Skeletal muscle tissue (tissue), 4 donors: ENCODE results near the gene CSNK1G1. TPM values are rescaled to one million over a fixed set of nuclear protein-coding genes. Genes with fewer than 3 reads are reported as not detected.

Experiments used
- H3K27ac ChIP-seq: one replicate; pipeline ENCODE4 v1.7.0; 2013; ENCODE audit warnings: mild to moderate bottlenecking, low read depth, low read length, inconsistent platforms
- H3K27me3 ChIP-seq, 3 donors: one replicate each; pipeline ENCODE4 v1.7.0; 2013; ENCODE audit warnings: low read length in 3 of 3; ENCODE audit not compliant: control insufficient read depth in 3 of 3, insufficient read depth in 3 of 3
- H3K36me3 ChIP-seq, 3 donors: one replicate each; pipeline ENCODE4 v1.7.0; 2013; ENCODE audit warnings: low read length in 3 of 3; ENCODE audit not compliant: control insufficient read depth in 3 of 3, insufficient read depth in 3 of 3
- H3K4me1 ChIP-seq, 3 donors: one replicate each; pipeline ENCODE4 v1.7.0; 2013; ENCODE audit warnings: low read length in 3 of 3, mild to moderate bottlenecking in 3 of 3; ENCODE audit not compliant: control insufficient read depth in 3 of 3, insufficient read depth in 3 of 3
- H3K4me3 ChIP-seq, 3 donors: one replicate each; pipeline ENCODE4 v1.7.0; 2013; ENCODE audit warnings: low read length in 3 of 3
- H3K9ac ChIP-seq, 3 donors: one replicate each; pipeline ENCODE4 v1.7.0; 2013; ENCODE audit warnings: low read length in 3 of 3, mild to moderate bottlenecking in 3 of 3, moderate library complexity in 2 of 3, low read depth in 1 of 3
- H3K9me3 ChIP-seq, 3 donors: one replicate each; pipeline ENCODE4 v1.7.0; 2013; ENCODE audit warnings: low read length in 3 of 3; ENCODE audit not compliant: control insufficient read depth in 3 of 3
- total RNA-seq: library from RNA; depleted of rRNA; stranded (reverse); fragments of >200 nt; gene quantifications from one replicate; pipeline ENCODE4 v1.2.3, GENCODE V29; 2014
- donor health status: Osteomylitis.

Gene CSNK1G1
- total RNA-seq, 1 donor from 2014 or later, result 26.6 TPM

- Histone ChIP-seq H3K36me3 (peaks cover 0 to 2% (median 0%) of the 10 kb centered on the region in 3 donors), H3K27ac (no peak overlapping the region), H3K9ac (no peak overlapping the region), H3K4me3 (no peak overlapping the region), H3K4me1 (no peaks in the 10 kb centered on the region), H3K27me3 (no peaks in the 10 kb centered on the region), H3K9me3 (no peaks in the 10 kb centered on the region)
Observed at GRCh38 chr15:64187396-64188191, 168.4 kb downstream of the CSNK1G1 start.

- Histone ChIP-seq H3K9ac (no peak overlapping the region), H3K36me3 (peaks cover under 1 to 7% (median 3%) of the 10 kb centered on the region in 3 donors), H3K4me3 (no peak overlapping the region), H3K4me1 (no peaks in the 10 kb centered on the region), H3K27ac (no peak overlapping the region), H3K9me3 (no peaks in the 10 kb centered on the region), H3K27me3 (no peaks in the 10 kb centered on the region)
Observed at GRCh38 chr15:64185146-64185911, 170.6 kb downstream of the CSNK1G1 start.

DNA sequence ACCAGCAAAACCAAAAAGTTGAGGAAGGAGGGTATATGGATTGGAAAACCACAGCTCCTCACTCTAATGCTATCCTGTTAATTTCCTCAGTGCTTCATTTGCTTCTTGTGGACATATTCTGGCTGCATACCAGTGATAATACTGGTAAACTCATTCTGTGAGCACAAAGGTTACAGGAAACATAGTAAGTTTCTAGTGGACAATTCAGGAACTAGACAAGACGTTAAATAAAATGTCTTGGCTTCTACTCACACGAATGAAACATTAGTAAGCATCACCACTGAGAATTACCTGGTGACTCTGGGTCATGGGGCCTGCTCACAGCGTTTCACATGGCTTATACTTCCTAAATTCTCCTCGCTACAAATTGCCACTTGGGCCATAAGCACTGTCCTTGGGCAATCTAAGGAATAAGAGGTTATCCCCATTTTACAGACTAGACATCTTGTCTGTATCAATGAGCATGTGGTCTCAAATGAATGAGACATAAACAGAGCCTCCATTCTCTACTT, 173.1 kb downstream of the CSNK1G1 start:
- Histone ChIP-seq H3K9me3 (no peaks in the 10 kb centered on the region), H3K27me3 (no peaks in the 10 kb centered on the region), H3K36me3 (peaks cover 6 to 19% (median 9%) of the 10 kb centered on the region in 3 donors), H3K4me1 (no peaks in the 10 kb centered on the region), H3K9ac (no peak overlapping the region), H3K4me3 (no peak overlapping the region), H3K27ac (no peak overlapping the region)

- Histone ChIP-seq H3K9me3 (no peaks in the 10 kb centered on the region), H3K36me3 (peaks cover 6 to 21% (median 13%) of the 10 kb centered on the region in 3 donors), H3K27ac (no peak overlapping the region), H3K9ac (no peak overlapping the region), H3K4me3 (no peak overlapping the region), H3K4me1 (no peaks in the 10 kb centered on the region), H3K27me3 (no peaks in the 10 kb centered on the region)
Observed at GRCh38 chr15:64180235-64180824, 175.6 kb downstream of the CSNK1G1 start.

DNA sequence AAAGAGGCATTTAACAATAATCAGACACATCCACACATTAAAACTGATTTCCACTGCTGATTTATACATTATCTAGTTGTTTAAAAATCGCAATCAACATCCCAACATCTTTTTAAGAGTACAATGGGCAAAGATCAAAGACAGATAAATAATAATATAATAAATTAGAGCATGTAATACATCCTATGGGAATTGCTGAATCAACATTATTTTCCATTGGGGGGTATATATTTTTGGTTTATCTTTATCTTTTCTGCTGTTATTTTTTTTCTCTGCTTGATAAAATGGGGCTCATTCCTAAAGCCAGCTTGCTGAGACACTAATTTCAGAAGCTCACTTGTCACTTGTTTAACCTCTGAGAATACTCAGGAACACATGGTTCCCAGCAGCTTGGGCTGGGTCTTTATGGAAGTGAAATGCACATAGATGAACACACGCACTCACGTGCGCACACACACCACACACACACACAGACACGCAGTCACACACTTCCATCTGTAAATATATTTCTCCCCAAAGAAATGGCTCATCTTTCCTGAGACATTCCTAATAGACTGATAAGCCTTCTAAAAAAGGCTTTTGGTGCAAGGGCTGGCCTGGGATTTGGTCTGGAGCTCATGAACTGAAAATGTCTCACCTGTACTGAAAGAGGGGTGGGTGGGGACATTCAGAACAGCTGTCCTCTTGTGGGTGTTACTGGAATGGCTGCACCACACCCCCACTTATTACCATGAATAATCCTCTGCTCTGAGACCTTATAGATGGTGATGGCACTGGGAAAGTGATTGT, 189.7 kb downstream of the CSNK1G1 start:
- Histone ChIP-seq H3K27me3 (no peaks in the 10 kb centered on the region), H3K27ac (no peak overlapping the region), H3K9ac (no peak overlapping the region), H3K9me3 (no peaks in the 10 kb centered on the region), H3K4me1 (peaks cover 17 to 27% (median 22%) of the 10 kb centered on the region in 3 donors), H3K4me3 (no peak overlapping the region), H3K36me3 (peaks cover 3 to 6% (median 3%) of the 10 kb centered on the region in 3 donors)

DNA sequence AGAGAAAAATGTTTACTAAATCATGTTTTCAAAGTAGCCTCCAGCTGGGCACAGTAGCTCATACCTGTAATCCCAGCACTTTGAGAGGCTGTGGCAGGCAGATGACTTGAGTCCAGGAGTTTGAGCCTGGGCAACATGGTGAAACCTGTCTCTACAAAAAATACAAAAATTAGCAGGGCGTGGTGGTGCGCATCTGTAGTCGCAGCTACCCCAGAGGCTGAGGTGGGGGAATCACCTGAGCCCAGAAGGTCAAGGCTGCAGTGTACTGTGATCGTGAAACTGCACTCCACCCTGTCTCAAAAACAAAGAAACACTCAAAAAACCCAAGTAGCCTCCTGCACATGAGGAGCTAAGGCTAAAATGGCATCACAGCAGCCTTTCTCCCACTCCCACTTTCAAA, 191.5 kb downstream of the CSNK1G1 start:
- Histone ChIP-seq H3K9me3 (no peaks in the 10 kb centered on the region), H3K36me3 (peaks cover 10 to 14% (median 13%) of the 10 kb centered on the region in 3 donors), H3K9ac (no peak overlapping the region), H3K27ac (peak overlapping the region; percentile 90), H3K4me3 (no peak overlapping the region), H3K27me3 (no peaks in the 10 kb centered on the region), H3K4me1 (peaks cover 21 to 33% (median 22%) of the 10 kb centered on the region in 3 donors)

DNA sequence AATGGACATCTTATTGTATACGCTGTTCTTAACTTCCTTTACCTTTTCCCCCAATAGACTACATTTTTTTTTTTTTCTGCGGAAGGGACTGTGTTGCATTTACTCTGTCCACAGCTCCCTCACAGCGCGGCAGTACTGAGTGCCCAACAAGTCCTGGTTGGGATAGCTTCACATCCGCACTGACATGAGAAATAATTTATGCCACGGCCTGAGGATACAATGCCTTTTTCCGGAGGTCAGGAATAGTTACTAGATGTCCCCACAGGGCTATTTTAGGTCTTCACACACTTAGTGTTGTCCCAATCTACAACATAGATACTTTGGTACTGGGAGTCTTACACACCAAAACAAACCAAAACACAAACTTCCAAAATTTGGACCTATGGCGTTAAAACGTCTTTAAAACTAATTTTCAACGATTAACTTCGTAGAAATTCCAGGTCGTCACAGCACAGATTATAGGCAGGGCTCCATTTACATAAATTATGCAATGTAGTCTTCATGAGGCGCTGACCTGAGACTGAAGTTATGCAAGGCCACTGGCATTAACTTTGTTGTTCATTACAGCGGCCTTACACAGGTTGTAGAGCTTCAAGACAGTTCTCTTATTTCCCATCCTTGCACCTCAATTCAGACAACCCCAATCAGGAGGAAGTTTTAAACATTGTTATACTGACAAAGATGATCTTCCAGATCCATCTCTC, 192.2 kb downstream of the CSNK1G1 start:
- Histone ChIP-seq H3K4me3 (peak overlapping the region; percentile 76 to 88 (median 84)), H3K9ac (peak overlapping the region; percentile 71 to 91 (median 82)), H3K36me3 (peaks cover 15 to 18% (median 17%) of the 10 kb centered on the region in 3 donors), H3K9me3 (no peaks in the 10 kb centered on the region), H3K27ac (peak overlapping the region; percentile 90), H3K27me3 (no peaks in the 10 kb centered on the region), H3K4me1 (peaks cover 21 to 33% (median 22%) of the 10 kb centered on the region in 3 donors)

GRCh38 chr15:64162869-64163658, 192.9 kb downstream of the CSNK1G1 start, which contains the start of gene PPIB:
Gene PPIB (minus strand): TSS chr15:64163022. CDS start chr15:64162986, 36 bp downstream.
- Histone ChIP-seq H3K4me1 (peaks cover 21 to 33% (median 22%) of the 10 kb centered on the region in 3 donors), H3K9ac (peak within 1 kb of the TSS; percentile 82 to 93 (median 92)), H3K27ac (peak within 1 kb of the TSS; percentile 90), H3K9me3 (no peaks in the 10 kb centered on the region), H3K36me3 (peaks cover 22 to 26% (median 25%) of the 10 kb centered on the region in 3 donors), H3K4me3 (peak within 1 kb of the TSS; percentile 93 to 97 (median 94)), H3K27me3 (no peaks in the 10 kb centered on the region)
